NB4 (cell line): ENCODE measurements around the gene ANAPC10.

Source experiments
- DNase-seq: peaks from one replicate; pipeline ENCODE4 v3.0.0; 2010; ENCODE audit warnings: low read depth
- H3K4me3 ChIP-seq: one replicate; pipeline ENCODE4 v1.5.1; 2011; ENCODE audit warnings: mild to moderate bottlenecking, low read depth, low read length, moderate library complexity
- CTCF ChIP-seq: IDR thresholded peaks from one replicate; pipeline ENCODE4 v1.5.1; 2012; ENCODE audit warnings: low read depth, low read length
- MYC ChIP-seq: IDR thresholded peaks from 2 replicates; pipeline ENCODE4 v1.6.1; 2011; ENCODE audit warnings: low read depth, low read length
- POLR2A ChIP-seq: IDR thresholded peaks from 2 replicates; pipeline ENCODE4 v1.6.1; 2011; ENCODE audit warnings: mild to moderate bottlenecking; ENCODE audit not compliant: insufficient read length; ENCODE audit errors: extremely low read depth
- TF ChIP-seq, protein P1 (sequence below): IDR thresholded peaks from 2 replicates; pipeline ENCODE4 v1.6.1; 2011; ENCODE audit warnings: low read depth, low read length

ANAPC10 gene

DNA sequence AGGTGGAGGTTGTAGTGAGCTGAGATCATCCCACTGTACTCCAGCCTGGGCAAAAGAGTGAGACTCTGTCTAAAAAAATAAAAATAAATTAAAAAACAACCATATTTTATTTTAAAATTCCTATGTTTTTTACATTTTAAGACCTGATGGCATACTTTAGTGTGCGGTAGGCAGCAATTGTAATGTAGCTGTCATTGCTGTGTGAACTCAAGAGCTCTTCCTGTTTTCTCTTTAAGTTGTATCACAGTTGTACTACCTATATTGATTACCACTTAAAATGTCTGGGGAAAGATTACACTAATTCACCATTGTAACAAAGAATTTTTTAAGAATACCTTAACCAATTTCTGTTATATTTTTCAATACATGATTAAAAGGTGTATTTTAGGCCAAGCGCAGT is 27.4 kb upstream of the ANAPC10 start:
- H3K4me3 ChIP-seq: no peak overlapping the region
- TF ChIP-seq, protein P1, sequence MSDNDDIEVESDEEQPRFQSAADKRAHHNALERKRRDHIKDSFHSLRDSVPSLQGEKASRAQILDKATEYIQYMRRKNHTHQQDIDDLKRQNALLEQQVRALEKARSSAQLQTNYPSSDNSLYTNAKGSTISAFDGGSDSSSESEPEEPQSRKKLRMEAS: no peak
- TF ChIP-seq MYC (no peak), POLR2A (no peak), CTCF (no peak)
- no peak for DNase-seq

GRCh38 chr4:145108128-145108527 is 10.1 kb upstream of the ANAPC10 start:
- H3K4me3 ChIP-seq: no peak overlapping the region
- TF ChIP-seq, protein P1: no peak
- TF ChIP-seq CTCF: no peak
- TF ChIP-seq MYC: no peak
- TF ChIP-seq POLR2A: no peak
- no peak for DNase-seq

- no peak overlapping the region for H3K4me3 ChIP-seq
- DNase-seq: no peak
- TF ChIP-seq, protein P1: no peak
- TF ChIP-seq CTCF (no peak), POLR2A (no peak), MYC (no peak)
Observed at GRCh38 chr4:145107126-145107525, 9.1 kb upstream of the ANAPC10 start.

DNA sequence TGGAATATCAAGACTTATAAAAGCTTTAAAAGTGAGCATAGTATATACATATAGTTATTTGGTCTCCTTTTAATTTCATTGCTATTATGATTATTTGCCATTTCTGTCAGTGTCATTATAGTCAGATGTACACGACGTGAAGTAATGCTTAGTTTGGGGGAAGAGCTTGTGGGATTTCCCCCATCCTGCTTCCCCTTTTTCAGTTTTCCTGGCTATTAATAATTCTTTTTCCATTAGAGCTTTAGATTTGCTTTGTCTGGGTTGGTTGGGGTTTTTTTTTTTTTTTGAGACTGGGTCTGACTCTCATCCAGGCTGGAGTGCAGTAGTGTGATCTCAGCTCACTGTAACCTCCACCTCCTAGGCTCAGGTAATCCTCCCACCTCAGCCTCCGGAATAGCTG is 5.5 kb upstream of the ANAPC10 start:
- DNase-seq: peak; percentile 4
- no peak overlapping the region for H3K4me3 ChIP-seq
- TF ChIP-seq CTCF (no peak), POLR2A (no peak), MYC (no peak)
- TF ChIP-seq, protein P1: no peak

DNA sequence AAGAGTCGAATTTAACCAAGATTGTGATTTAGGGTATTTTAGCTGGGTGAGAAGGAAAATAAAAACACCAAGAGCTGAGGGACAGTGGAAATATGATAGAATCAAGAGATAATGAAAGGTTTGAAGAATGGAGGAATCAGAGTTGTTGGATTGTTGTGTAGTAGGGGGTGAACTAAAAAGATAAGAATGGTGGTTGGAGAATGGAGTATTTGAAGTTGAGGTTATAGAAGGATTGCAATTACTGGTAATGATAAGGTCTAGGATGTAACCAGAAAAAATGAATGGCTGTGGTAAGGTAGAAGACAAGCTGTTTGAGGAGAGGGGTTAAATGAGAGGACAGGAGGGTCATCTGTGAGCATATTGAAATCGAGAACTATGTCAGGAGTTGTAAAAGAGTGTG is 4.6 kb upstream of the ANAPC10 start:
- H3K4me3 ChIP-seq: peak overlapping the region; percentile 99
- TF ChIP-seq CTCF (no peak), MYC (no peak), POLR2A (no peak)
- no peak for DNase-seq

DNA sequence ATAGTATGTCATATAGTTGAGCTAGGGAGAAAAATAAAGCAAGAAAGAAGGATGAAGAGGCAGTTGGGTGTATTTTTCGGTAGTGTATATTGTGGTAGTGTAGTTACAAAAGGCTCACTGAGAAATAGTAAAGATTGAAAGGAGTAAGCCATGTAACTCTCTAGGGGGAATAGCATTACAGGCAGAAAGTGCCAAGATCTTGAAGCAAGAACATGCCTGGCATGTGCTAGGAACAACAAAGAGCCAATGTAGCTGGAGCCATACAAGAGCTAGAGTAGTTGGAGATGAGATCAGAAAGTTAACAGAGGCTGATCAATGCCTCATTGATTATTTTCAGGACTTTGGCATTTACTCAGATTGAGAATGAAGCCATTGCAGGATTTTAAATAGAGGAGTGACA is 3.1 kb upstream of the ANAPC10 start:
- DNase-seq: peak; percentile 2
- TF ChIP-seq MYC: no peak

More for the DNA sequence above, 3.1 kb upstream of the ANAPC10 start:
- peak overlapping the region; percentile 99 for H3K4me3 ChIP-seq
